Uterus (tissue), 4 donors: Measurements from ENCODE around the gene BMPR1B. TPM values are rescaled to one million over a fixed set of nuclear protein-coding genes. Genes with fewer than 3 reads are reported as not detected.

Experiments
- DNase-seq, 2 donors: peaks; one replicate each; pipeline ENCODE4 v3.0.0-alpha.2; 2019 to 2020
- H3K27ac ChIP-seq, 2 donors: fragments of 200-600 bp; sonication (generic); 1 replicate in 1 of 2; 2 replicates in 1 of 2; pipeline ENCODE4 v1.5.1; 2016 to 2018
- H3K27me3 ChIP-seq, 2 donors: fragments of 200-600 bp; sonication (generic); one replicate each; pipeline ENCODE4 v1.5.1; 2018 to 2019; ENCODE audit warnings: control low read depth in 1 of 2
- H3K36me3 ChIP-seq, 2 donors: fragments of 200-600 bp; sonication (generic); one replicate each; pipeline ENCODE4 v1.5.1; 2019; ENCODE audit warnings: control low read depth in 1 of 2
- H3K4me1 ChIP-seq, 2 donors: fragments of 200-600 bp; sonication (generic); one replicate each; pipeline ENCODE4 v1.5.1; 2018 to 2019; ENCODE audit warnings: control low read depth in 1 of 2
- H3K4me3 ChIP-seq, 2 donors: fragments of 200-600 bp; sonication (generic); 1 replicate in 1 of 2; 2 replicates in 1 of 2; pipeline ENCODE4 v1.5.1; 2018 to 2019; ENCODE audit warnings: mild to moderate bottlenecking in 1 of 2
- H3K9me3 ChIP-seq, 2 donors: fragments of 200-600 bp; sonication (generic); one replicate each; pipeline ENCODE4 v1.5.1; 2019; ENCODE audit warnings: control low read depth in 1 of 2
- CTCF ChIP-seq, 4 experiments: fragments of 200-600 bp in 2 of 4; fragments of 450-650 bp in 2 of 4; sonication (generic) in 2 of 4; IDR thresholded peaks; one replicate each; pipeline ENCODE4 v1.5.1; 2016 to 2019; ENCODE audit warnings: antibody characterized with exemption in 4 of 4, mild to moderate bottlenecking in 2 of 4, moderate library complexity in 1 of 4
- POLR2A ChIP-seq, 2 donors: fragments of 450-650 bp; IDR thresholded peaks; one replicate each; pipeline ENCODE4 v1.6.1; 2016; ENCODE audit warnings: antibody characterized with exemption in 2 of 2, mild to moderate bottlenecking in 1 of 2, moderate library complexity in 1 of 2
- intact Hi-C: fragments of 100-400 bp; cut with DNase I; formaldehyde crosslinking; loops from one replicate; pipeline ENCODE4 v1.15.1; 2023; ENCODE audit warnings: low total_unique reads
- total RNA-seq, 4 donors: library from RNA; depleted of rRNA in 3 of 4; stranded (reverse); fragments of >200 nt in 3 of 4; gene quantifications; one replicate each; pipeline versions ENCODE4 v1.1.0 to v1.2.4, GENCODE V29; 2014 to 2023
- donor health status: DM: yes; HTN: yes; CAD: no.

Gene BMPR1B
- total RNA-seq, 4 donors from 2014 or later, result under 0.01 to 13.6 (median 3.3) TPM

GRCh38 chr4:95021099-95021498 lies 263.3 kb downstream of the BMPR1B start:
- Histone ChIP-seq H3K4me1 (no peaks in the 10 kb centered on the region), H3K4me3 (no peak overlapping the region), H3K36me3 (no peaks in the 10 kb centered on the region), H3K27me3 (no peaks in the 10 kb centered on the region), H3K27ac (no peak overlapping the region), H3K9me3 (no peaks in the 10 kb centered on the region)
- DNase-seq, result no peak
- TF ChIP-seq CTCF (IDR thresholded peaks at IDR 0.05) (no peak), POLR2A (IDR thresholded peaks at IDR 0.05) (no peak)
- intact Hi-C loops, result no loop called here

- no peak overlapping the region for H3K27ac ChIP-seq
- no peaks in the 10 kb centered on the region for H3K27me3 ChIP-seq
- H3K36me3 ChIP-seq, result no peaks in the 10 kb centered on the region
- DNase-seq, result no peak
- TF ChIP-seq CTCF (IDR thresholded peaks at IDR 0.05) (no peak), POLR2A (IDR thresholded peaks at IDR 0.05) (no peak)
- H3K4me3 ChIP-seq, result no peak overlapping the region
- no peaks in the 10 kb centered on the region for H3K4me1 ChIP-seq
- H3K9me3 ChIP-seq, result no peaks in the 10 kb centered on the region
- intact Hi-C loops, result no loop called here
These were observed 265.4 kb downstream of the BMPR1B start for GRCh38 chr4:95023110-95023509.

- TF ChIP-seq POLR2A (IDR thresholded peaks at IDR 0.05), result no peak
- no peak for TF ChIP-seq CTCF (IDR thresholded peaks at IDR 0.05)
- H3K27me3 ChIP-seq, result no peaks in the 10 kb centered on the region
- H3K4me3 ChIP-seq, result no peak overlapping the region
- no peak for DNase-seq
- H3K36me3 ChIP-seq, result no peaks in the 10 kb centered on the region
- H3K9me3 ChIP-seq, result no peaks in the 10 kb centered on the region
- no peaks in the 10 kb centered on the region for H3K4me1 ChIP-seq
- intact Hi-C loops, result no loop called here
- H3K27ac ChIP-seq, result no peak overlapping the region
These were observed 270.3 kb downstream of the BMPR1B start for GRCh38 chr4:95027905-95028618.

GRCh38 chr4:95038791-95039190 lies 281.0 kb downstream of the BMPR1B start:
- Histone ChIP-seq H3K27me3 (no peaks in the 10 kb centered on the region), H3K9me3 (no peaks in the 10 kb centered on the region), H3K4me1 (no peaks in the 10 kb centered on the region), H3K27ac (no peak overlapping the region), H3K4me3 (no peak overlapping the region), H3K36me3 (no peaks in the 10 kb centered on the region)
- TF ChIP-seq POLR2A (IDR thresholded peaks at IDR 0.05), result no peak
- TF ChIP-seq CTCF (IDR thresholded peaks at IDR 0.05), result no peak
- intact Hi-C loops, result no loop called here
- no peak for DNase-seq

- Histone ChIP-seq H3K9me3 (no peaks in the 10 kb centered on the region), H3K36me3 (no peaks in the 10 kb centered on the region), H3K4me1 (no peaks in the 10 kb centered on the region), H3K27ac (no peak overlapping the region), H3K27me3 (no peaks in the 10 kb centered on the region), H3K4me3 (no peak overlapping the region)
- no peak for DNase-seq
- TF ChIP-seq POLR2A (IDR thresholded peaks at IDR 0.05), result no peak
- intact Hi-C loops, result no loop called here
These were observed 286.6 kb downstream of the BMPR1B start for GRCh38 chr4:95044324-95044837.
